ENCODE results near the gene ALPL. TPM values are rescaled to one million over a fixed set of nuclear protein-coding genes. Genes with fewer than 3 reads are reported as not detected.

ALPL gene
- total RNA-seq, 1 experiment from 2014 or later = not detected

DNA sequence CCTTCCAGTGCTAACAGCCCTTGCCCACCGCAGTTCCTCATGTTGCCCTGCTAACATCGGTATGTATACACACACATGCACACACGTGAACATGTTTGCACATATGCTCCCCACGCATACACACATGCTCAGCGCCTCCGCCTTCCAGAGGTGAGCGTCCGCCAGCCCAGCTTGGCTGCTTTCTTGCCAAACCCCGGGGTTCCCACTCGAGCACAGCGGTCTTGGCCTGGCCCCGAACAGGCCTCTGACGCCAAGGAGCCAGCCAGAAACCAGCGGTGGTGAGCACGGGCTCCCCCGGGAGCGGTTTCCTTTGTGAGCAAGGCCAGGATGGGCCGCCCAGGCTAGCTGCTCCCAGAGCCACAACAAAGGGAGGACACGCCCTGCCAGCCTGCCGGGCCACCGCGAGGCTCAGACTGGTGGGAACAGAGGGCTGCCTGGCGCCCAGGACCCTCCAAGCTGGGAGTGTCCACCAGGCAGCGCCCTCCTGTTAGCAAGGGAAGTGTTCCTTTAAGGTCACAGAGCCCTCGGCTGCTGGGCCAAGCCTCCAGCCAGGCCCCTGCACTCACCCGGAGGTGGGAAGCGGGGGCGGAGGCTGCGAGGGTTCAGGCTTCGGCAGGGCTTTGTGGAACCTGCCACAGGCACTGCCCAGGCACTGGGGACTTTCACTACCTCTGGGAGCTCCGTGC lies 65.4 kb downstream of the ALPL start:
- peak; percentile 22 for DNase-seq (ENCODE audit: low read depth)

DNA sequence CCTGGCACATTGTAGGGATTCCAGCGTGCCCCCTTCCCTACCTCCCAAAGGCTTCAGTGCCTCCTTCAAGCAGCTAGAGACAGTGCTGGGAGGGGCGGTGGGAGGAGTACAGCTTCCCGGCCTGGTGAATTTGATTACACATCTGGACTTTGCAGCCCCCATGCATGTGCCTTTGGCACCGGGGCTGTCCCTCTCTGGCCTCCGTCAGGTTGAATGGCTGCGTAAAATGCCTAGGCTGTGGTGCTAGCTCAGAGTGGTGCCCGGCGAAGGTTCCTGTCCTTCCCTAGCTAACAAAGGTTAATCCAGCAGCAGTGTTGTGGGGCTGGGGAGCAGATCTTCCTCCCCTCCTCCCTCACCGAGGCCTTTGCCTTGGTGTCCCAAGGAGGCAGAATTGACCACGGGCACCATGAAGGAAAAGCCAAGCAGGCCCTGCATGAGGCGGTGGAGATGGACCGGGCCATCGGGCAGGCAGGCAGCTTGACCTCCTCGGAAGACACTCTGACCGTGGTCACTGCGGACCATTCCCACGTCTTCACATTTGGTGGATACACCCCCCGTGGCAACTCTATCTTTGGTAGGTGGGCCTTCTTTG lies 66.2 kb downstream of the ALPL start:
- no peak for DNase-seq (ENCODE audit: low read depth)

DNA sequence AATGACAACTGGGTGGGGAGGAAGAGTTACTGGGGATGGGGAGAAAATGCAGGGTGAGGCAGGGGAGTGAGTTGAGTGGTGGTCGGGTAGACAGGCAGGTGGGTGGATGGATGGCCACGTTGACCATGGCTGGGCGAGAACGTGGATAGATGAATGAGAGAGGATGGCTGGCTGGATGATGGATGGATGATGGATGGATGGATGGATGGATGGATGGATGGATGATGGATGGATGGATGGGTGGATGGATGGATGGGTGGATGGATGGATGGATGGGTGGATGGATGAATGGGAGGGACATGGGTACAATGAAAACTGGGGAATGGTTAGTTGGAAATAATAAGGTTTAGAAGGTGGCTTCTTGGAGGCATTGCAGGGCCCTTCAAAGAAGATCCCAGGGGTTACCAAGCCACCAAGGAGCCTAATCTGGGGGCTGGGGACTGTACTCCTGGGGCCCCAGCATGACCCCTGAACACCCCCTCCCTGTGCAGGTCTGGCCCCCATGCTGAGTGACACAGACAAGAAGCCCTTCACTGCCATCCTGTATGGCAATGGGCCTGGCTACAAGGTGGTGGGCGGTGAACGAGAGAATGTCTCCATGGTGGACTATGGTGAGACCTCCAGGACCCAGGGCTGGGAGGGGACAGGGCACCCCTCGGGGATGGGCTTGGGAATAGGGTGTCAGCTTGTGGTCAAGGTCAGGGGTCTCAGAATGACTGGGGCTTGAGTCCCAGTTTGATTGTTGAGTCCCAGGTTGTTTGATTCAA lies 67.0 kb downstream of the ALPL start:
- DNase-seq (ENCODE audit: low read depth) = no peak

DNA sequence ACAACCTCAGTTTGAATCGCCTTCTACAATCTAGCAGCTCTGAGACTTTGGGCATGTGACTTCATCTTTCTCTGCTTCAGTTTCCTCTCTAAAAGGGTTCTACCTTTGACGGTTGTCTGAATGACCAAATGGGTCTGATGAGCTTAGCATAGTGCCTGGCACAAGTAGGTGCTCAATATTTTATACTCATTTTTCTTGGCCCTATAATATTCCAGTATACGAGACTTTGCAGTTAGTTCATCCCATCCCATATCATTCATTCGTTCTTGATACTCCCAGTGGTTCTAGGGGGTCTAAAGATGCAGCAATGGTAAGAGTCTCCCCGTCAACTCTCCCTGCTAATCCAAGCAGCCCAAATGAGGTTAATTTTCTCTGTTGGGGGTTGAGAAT lies 67.6 kb downstream of the ALPL start:
- no peak for DNase-seq (ENCODE audit: low read depth)

DNA sequence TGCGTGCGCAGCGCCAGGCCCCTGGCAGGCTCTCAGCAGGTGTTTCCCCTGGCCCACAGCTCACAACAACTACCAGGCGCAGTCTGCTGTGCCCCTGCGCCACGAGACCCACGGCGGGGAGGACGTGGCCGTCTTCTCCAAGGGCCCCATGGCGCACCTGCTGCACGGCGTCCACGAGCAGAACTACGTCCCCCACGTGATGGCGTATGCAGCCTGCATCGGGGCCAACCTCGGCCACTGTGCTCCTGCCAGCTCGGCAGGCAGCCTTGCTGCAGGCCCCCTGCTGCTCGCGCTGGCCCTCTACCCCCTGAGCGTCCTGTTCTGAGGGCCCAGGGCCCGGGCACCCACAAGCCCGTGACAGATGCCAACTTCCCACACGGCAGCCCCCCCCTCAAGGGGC lies 68.1 kb downstream of the ALPL start:
- DNase-seq (ENCODE audit: low read depth) = no peak

DNA sequence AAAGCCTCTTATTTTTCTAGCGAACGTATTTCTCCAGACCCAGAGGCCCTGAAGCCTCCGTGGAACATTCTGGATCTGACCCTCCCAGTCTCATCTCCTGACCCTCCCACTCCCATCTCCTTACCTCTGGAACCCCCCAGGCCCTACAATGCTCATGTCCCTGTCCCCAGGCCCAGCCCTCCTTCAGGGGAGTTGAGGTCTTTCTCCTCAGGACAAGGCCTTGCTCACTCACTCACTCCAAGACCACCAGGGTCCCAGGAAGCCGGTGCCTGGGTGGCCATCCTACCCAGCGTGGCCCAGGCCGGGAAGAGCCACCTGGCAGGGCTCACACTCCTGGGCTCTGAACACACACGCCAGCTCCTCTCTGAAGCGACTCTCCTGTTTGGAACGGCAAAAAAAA lies 68.7 kb downstream of the ALPL start:
- no peak for DNase-seq (ENCODE audit: low read depth)

DNA sequence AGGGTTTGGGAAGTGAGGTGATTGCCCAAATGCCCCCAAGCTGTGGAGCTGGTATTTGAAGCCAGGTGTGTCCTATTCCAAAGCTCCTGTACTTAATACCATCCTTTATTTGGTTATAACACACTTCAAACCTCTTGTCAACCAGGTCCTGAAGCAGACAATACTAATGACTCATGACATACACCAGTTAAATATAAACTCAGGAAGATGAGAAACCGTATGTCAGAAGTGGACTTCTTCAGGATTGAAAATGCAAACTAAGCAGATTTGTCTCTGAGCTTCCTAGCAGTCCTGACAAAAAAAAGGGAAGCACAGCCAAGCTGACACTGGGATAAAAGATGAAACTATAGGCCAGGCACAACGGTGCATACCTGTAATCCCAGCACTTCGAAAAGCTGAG lies 70.6 kb downstream of the ALPL start:
- DNase-seq (ENCODE audit: low read depth) = no peak

DNA sequence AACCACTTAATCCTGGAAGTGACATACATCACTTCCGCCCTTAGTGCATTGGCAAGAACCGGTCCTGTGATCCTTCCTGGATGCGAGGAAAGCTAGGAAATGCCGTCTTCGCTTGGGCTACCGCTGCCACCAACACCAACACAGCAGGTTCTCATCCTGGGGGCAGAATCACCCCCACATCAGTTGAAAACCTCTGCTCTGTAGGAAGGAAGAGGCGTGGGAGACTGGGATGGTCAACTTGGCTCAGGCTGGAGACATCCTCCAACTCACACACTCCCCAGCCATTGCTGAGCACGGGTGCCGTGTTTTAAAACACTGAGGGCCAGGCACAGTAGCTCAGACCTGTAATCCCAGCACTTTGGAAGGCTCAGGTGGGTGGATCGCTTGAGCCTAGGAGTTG lies 74.9 kb downstream of the ALPL start:
- no peak for DNase-seq (ENCODE audit: low read depth)

DNA sequence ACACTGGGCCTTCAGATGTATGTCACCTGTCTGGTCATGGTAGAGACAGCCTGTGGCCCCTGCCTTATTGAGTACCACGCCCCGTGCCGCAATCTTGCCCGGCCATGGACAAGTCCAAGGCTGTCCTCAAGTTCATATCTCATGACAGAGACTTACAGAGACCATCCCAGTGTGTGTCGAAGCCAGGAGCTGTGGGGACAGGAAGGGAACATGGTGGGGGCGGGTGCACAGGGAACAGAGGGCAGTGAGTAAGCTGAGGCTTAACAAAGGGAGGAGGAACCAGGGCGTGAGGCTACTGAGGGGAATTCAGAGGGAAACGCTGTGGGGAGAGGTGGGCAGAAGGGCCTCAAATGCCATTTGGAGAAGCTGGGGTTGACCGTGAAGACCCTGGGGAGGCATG lies 75.8 kb downstream of the ALPL start:
- DNase-seq (ENCODE audit: low read depth) = no peak

DNA sequence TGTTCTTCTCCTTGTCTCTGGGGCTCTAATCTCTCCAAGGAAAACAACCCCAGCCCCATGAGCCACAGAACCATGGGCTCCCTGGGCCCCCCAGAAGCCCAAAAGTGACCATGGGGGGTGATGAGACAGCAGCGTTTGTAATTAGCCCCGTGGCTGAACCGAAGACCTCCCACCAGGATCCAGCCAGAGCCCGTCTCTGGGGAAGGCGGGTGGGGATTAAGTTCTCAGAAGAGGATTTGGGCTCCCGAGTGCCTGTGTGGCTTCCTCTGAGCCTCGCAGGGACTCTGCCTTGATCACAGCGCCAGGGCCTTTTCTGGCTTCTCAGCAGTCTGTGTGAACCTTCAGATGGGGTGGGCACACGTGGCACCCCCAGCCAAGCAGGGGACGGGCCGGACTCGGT lies 77.0 kb downstream of the ALPL start:
- DNase-seq (ENCODE audit: low read depth) = no peak

DNA sequence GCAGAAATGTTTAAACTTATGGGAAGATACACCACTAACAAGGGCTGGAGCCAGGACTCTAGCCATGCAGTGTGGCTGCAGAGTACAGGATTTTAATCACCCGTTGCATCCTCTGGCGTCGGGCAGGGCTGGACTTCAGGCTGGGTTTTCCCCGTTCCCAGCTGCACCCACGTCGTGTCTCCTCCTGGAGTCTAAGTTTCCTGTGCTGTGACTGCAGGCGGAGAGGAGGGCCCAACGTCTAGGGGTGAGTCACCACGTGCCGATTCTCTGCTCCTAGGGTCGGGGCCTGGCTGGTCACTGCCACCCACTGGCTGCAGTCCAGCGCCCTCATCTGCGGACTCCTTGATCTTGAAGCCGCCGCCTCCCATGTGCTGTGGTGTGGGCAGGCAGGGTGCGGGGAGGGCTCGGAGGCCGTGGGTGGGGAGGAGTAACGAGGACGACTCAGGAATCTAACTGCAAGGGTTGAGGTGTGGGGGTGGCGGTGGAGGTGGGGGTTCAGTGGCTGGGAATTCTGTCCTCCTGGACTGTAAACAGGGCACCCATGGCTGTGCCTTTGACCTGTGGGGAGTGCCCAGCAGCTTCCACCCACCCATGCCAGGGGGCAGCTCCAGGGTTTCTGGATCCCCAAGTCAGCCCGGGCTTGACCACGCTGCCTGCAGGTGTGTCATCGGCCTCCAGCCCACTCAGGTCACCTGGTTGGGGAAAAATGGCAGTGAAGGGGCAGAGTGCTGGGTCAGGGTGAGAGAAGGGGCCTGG lies 77.8 kb downstream of the ALPL start:
- DNase-seq (ENCODE audit: low read depth) = peak; percentile 84

DNA sequence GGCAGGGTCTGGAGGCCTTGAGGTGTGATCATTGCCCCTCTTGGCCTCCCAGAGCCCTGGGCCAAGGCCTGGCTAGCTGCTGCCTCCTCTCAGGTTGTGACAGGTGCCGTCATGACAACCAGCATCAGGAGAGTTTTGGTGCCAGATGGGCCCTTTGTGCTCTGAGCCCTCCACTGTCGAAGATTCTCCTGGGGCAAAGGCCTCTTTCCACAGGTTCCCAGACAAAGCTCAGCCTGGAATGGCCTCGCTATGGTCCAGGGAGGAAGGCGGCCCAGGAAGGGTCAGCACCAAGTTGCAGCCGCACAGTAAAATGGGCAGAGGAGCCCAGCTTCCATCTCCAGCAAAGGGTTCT lies 78.4 kb downstream of the ALPL start:
- no peak for DNase-seq (ENCODE audit: low read depth)

DNA sequence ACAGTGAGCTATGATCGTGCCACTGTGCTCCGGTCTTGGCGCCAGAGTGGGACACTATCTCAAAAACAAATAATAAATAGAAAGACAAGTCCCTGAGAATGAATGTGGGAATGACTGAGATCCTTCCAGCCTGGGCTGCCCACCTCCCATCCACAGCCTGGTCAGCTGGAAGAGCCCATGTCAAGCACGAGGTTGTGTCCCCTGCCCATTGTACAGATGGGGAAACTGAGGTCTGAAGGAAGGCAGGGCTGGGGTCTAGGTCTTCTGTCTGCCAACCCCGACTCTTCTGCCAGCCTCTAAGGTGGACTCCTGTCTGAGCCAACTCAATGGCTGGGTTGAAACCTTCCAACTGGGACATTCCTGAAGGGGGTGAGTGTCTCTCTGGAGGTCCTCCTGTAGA lies 80.4 kb downstream of the ALPL start:
- no peak for DNase-seq (ENCODE audit: low read depth)

DNA sequence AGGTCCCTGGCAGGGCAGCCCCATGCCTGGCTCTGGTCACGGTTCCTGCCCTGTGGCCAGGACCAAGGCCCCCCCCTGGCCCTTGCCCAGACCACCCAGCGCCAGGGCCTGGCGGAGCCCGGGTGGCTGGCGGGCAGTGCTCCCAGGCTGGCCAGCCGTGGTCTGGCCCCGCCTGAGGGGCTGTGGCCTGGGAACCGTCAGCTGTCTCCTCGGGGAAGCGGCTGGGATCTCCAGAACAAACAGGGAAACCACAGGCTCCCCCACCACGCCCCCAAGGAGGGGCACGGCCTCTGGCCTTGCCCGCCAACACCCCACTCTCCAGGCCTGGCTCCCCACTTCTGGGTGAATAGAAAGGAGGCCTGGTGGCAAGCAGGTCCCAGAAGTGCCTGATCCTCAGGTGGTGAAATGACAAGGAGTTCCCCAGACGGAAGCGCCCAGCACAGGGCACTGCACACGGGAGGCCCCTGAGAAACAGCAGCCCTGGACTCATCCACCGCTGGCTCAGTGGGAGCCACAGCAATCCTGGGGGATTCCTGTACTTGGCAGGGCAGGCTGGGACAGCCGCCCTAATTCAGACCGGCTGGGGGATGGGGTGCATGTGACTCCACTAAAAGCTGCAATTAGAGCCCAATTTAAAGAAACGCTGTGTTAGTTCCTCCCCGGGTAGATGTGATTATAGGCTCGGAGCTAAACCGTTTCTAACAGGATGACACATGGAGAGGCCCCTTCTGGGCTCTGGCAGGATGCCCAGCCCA lies 81.1 kb downstream of the ALPL start:
- DNase-seq (ENCODE audit: low read depth) = no peak

DNA sequence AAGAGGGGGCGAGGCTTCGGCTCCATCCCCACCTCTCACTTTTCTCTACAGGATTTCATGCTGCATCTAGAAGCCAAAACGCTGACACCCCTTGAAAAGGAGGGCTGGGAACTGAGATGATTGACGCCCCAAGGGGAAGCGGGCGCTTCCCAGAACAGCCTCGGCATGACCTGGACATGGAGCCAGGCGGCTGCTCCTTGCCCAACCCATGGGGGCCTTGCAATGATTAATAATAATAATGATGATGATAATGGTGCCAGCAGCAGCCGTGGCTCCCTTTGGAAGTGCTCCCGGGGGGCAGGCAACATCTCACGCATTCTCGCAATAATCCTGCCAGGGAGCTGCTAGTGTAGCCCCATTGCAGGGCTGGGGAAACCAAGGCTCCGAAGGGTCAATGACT lies 81.7 kb downstream of the ALPL start:
- DNase-seq (ENCODE audit: low read depth) = no peak

DNA sequence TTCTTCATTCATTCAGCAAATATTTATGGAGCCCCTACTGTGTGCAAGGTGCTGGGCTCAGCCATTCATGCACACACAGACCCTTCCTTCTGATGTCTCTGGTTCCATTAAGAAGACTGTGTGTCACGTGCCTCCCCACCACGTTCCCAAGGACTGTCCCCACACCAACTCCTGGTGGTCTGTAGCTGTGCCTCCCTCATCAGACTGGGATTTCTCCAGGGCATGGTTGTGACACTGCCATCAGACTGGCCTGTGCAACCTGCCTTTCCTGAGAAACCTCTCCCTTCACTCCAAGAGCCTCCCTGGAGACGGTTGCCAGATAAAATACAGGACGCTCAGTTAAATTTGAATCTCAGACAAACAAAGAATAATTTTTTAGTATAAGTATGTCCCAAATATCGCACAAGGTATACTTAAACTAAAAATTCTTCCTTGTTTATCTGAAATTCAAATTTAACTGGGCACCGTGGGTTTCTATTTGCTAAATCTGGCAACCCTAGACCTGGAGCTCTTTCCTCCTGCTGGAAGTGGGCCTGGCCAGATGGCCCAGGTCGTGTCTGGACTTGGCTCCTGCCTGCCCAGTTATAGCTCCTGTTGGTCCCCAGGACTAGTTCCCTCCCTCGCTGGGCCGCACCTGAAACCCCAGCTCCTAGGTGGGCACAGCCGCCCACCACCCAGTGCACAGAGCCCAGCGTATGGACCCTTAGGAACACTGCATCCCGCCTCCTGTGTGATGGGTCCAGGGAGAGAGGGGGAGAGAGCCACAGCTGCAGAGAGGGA lies 83.1 kb downstream of the ALPL start:
- DNase-seq (ENCODE audit: low read depth) = no peak

DNA sequence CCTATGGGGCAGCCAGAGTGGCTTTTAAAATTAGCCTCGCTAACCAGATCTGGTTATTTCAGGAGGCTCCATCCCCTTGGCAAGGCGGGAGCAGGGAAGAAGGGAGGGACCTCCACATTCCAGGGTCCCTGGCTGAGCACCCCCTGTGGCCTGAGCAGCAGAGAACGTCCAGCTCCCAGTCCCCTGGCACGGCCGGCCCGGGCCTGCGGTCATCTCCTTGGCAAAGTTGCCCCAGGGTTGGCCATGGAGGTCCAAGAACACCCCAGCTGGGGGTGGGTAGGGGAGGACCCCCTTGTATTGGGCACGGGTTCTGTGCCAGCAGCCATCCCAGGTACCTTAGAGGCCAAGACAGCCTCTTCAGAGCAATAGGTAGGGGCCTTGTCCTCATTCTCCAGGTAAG lies 84.0 kb downstream of the ALPL start:
- no peak for DNase-seq (ENCODE audit: low read depth)

DNA sequence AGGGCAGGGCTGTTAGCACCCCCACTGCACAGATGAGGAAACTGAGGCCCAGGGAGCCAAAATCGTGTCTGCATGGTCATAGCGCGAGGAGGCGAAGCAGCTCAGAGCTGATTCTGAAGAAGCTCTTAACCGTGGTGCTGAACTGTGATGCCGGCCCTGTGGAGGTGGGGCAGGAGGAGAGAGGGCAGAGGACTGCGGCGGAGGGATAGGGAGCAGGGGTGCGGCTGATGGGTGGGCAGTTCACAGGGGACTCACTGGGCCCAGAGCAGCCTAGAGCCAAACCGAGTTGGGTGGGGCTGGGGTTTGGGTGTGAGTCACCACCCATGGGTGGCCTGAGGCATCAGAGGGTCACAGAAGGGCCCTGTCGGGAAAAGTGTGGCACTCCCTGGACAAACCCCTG lies 85.3 kb downstream of the ALPL start:
- no peak for DNase-seq (ENCODE audit: low read depth)

DNA sequence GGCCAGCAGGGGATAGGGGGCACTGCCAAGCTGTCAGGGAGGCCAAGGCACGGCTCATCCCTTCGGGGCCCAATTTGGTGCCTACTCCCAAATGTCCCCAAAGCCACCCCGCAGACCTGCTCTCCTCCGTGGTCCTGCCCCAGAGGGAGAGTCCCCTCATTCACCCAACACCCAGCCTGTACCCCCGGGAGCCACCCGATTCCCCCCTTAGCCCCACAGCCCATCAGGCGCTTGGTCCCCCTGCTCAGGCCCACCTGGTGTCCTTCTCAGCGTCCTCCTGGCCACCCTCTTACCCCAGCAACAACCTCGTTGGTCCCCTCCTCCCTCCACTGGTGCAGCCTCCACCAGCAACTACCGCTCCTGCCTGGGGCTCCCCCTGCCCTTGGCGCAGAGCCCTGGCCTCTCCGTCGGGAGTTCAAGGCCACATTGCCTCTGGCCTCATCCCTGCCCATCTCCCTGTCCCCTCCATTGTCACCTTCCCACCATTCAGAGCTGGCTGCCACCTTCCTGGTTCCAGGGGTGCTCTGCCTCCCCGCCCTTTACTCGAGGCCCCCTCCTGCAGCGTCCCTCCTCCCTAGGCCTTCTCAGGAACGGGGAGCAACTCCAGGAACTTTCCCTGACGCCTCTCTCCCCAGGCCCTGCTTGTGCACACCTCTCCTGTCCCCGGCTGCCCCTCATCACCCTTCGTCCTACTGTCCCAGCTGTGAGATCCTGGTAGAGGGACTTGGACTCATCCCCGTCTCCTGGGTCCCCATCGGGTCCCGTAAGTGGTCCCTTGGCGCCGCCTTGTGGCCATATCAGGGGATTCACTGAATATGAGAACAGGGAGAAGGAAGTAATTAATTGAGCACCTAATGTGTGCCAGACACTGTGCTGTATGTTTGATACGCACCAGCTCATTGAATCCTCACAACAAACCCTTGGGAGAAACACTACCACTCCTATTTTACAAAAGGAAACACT lies 86.0 kb downstream of the ALPL start:
- DNase-seq (ENCODE audit: low read depth) = peak; percentile 32
